NCI-H1436 (cell line): ENCODE measurements around the gene PPP1R2B.

Experiments used
- DNase-seq: peaks from one replicate; lab custom pipeline; 2025; lab: John Stamatoyannopoulos, UW

Gene PPP1R2B

DNA sequence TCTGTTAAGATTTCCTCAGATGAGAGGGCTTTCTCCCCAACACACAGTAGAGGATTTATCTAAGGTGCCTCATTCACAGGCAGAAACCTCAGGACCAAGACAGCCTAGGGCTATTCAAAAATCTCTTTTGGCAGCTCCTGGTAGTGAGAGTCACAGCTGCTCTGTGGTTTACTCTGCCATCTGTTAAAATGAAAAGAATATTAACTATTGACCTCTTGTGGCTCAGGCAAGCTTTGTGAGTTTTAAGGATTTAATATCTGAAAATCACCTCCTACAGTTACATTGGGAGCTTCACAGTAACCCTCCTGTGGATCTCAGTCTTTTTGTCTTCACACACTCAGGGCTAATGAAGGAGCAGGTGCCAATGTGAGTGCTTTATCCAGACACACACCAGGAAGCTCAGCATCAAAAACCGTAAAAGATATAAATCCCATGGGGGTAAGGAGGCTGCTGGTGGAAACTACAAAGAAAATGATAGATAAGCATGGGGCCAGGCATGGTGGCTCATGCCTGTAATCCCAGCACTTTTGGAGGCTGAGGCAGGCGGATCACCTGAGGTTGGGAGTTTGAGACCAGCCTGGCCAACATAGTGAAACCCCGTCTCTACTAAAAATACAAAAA is 29.7 kb downstream of the PPP1R2B start:
- DNase-seq = peak; percentile 91

DNA sequence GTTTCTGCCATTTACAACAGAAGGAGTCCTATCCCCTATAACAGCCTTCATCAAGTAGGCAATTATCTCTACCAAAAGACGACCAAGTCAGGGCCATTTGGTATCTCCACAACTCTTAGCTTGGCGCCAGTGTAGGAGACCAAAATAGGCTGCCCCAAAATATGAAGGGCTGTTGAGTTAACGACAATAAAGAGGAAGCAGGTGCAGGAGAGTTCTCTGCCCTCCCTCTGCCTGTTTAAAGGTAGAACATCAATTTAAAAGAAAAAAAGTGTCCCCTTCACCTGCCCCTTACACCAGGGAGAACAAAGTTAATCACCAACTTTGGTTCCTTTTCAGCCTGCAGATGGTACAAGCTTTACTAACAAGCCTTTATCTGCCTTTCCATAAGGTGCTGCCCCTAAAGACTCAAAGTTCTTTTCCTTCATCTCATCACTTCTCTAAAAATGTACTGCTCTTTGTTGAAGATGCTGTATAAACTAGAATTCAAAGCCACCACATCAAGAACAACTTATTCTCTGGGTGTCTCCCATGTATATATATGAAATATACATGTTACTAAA is 33.3 kb downstream of the PPP1R2B start:
- DNase-seq = peak; percentile 52

DNA sequence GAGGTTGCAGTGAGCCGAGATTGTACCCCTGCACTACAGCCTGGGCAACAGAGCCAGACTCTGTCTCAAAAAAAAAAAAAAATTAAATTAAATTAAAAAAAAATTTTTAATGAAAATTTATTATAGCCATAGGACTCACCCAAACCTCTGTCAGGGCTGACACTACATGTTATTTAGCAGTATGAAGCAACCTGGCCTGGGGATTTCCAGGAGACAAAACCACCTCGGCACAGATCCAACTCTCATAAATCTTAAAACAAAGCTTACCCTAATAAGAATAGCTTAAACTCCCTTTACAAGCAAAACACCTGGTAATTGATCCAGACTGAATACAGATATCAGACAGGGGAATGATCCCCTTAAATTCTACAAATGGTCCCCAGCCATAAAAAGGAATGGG is 38.4 kb downstream of the PPP1R2B start:
- peak; percentile 19 for DNase-seq

DNA sequence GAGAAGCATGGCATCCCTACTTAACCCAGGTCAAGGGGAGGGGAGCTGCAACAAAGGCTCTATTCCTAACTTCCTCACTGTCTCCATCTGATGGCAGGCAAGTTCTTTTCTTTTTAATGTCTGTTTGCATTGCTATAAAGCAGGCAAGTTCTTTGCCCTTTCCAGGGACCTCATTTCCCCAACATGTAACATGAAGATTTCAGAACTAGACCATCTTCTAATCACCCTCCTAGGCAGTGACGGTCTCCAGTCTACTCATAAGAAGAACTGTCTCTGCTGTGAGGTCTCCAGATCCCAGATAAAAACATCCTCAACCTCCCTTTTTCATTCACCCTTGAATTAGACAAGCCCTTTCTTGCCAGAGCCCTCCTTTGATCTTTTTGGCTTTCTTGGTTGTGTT is 42.1 kb downstream of the PPP1R2B start:
- DNase-seq = no peak

DNA sequence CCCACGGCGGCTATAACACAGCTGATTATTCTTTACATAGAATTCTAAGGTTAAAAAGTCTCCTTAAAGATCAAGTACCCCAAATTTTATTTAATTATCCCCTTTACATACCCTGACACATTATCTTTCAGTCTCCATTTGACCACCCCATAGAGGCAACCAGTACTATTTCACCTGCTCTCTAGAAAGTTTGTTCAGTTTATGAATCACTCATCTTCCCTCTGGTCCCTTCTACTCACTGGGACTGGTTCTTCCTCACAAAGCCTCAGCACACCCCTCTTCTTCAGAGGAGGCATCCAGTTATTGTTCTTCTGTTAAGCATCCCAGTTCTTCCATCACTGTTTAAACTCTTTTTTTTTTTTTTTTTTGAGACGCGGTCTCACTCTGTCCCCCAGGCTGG is 42.8 kb downstream of the PPP1R2B start:
- no peak for DNase-seq

DNA sequence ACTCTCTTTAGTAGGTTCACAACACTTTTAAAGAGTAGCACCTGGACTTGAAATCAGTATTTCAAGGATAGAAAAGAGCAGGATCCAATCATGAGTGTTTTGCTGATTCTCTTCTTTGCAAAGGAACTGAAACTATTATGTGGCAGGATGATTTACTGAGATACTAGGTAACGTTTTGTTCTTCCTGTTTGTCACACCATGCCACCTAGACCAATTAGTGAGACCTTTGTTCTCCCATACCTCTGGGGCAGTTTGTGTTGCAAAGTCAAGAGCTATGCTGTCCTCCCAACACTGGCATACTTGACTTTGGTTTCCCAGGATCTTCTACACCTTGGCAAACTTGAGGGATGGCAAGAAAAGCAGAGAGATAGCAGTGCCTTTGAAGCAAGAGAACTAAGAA is 43.4 kb downstream of the PPP1R2B start:
- no peak for DNase-seq

DNA sequence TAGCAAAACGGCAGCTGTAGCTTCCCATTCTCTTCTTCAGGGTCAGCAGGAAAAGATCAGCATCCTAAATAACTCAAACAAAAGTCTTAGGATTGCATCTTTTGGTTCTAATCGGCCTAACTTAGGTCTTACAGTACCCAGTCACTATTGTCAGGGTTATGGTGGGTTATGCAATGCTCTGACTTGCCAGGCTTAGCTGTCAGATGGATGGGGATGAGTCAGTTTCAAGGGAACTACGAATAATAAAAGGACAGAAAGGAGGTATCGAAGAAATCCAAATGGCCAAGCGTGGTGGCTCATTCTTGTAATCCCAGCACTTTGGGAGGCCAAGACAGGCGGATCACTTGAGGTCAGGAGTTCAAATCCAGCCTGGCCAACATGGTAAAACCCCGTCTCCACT is 46.5 kb downstream of the PPP1R2B start:
- DNase-seq = no peak
